ENCODE results near the gene KBTBD12.
"Not testable (repeated sequence)": the region's sequence is repeated elsewhere in the genome, so short reads cannot be mapped to it uniquely, and the experiment has no call there.

DNA sequence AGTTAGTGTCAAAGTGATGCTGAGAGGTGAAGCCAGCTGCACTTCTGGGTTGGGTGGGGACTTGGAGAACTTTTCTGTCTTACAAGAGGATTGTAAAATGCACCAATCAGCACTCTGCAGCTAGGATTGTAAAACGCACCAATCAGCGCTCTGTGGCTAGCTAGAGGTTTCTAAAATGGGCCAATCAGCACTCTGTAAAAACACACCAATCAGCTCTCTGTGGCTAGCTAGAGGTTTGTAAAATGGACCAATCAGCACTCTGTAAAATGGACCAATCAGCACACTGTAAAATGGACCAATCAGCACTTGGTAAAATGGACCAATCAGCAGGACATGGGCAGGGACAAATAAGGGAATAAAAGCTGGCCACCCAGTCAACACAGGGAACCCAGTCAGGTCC, 1.2 kb upstream of the KBTBD12 start:
- TF ChIP-seq KDM1A (IDR thresholded peaks at IDR 0.05; ENCODE audit: low read depth); JUNB (IDR thresholded peaks at IDR 0.05); POLR2A (IDR thresholded peaks at IDR 0.05; ENCODE audit: low read length); EP300 (IDR thresholded peaks at IDR 0.05); ZC3H11A (IDR thresholded peaks at IDR 0.05); RCOR1 (IDR thresholded peaks at IDR 0.05; ENCODE audit: low read depth, low read length); BHLHE40 (IDR thresholded peaks at IDR 0.05; ENCODE audit: low read depth, low read length): not testable (repeated sequence)
- TF ChIP-seq, protein P1, sequence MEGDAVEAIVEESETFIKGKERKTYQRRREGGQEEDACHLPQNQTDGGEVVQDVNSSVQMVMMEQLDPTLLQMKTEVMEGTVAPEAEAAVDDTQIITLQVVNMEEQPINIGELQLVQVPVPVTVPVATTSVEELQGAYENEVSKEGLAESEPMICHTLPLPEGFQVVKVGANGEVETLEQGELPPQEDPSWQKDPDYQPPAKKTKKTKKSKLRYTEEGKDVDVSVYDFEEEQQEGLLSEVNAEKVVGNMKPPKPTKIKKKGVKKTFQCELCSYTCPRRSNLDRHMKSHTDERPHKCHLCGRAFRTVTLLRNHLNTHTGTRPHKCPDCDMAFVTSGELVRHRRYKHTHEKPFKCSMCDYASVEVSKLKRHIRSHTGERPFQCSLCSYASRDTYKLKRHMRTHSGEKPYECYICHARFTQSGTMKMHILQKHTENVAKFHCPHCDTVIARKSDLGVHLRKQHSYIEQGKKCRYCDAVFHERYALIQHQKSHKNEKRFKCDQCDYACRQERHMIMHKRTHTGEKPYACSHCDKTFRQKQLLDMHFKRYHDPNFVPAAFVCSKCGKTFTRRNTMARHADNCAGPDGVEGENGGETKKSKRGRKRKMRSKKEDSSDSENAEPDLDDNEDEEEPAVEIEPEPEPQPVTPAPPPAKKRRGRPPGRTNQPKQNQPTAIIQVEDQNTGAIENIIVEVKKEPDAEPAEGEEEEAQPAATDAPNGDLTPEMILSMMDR (IDR thresholded peaks at IDR 0.05) = not testable (repeated sequence)
- TF ChIP-seq, protein P2, sequence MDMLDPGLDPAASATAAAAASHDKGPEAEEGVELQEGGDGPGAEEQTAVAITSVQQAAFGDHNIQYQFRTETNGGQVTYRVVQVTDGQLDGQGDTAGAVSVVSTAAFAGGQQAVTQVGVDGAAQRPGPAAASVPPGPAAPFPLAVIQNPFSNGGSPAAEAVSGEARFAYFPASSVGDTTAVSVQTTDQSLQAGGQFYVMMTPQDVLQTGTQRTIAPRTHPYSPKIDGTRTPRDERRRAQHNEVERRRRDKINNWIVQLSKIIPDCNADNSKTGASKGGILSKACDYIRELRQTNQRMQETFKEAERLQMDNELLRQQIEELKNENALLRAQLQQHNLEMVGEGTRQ (IDR thresholded peaks at IDR 0.05) = not testable (repeated sequence)

All from A549 (cell line).